Measurements from ENCODE around the gene FBXL7.
"Not testable (repeated sequence)": the region's sequence is repeated elsewhere in the genome, so short reads cannot be mapped to it uniquely, and the experiment has no call there.

GRCh38 chr5:15872259-15872658 lies 372.3 kb downstream of the FBXL7 start:
- TF ChIP-seq CTCF, POLR2AphosphoS5, POLR2A (IDR thresholded peaks at IDR 0.05): not testable (repeated sequence)

Data from suprapubic skin (tissue), 4 donors.